DMS 273 (cell line): ENCODE data around the gene FEZ2.
"Not testable (repeated sequence)": the region's sequence is repeated elsewhere in the genome, so short reads cannot be mapped to it uniquely, and the experiment has no call there.

ENCODE experiments used
- DNase-seq: peaks from one replicate; lab custom pipeline; 2025; ENCODE audit not compliant: unreplicated experiment; lab: John Stamatoyannopoulos, UW

The FEZ2 gene, protein sequence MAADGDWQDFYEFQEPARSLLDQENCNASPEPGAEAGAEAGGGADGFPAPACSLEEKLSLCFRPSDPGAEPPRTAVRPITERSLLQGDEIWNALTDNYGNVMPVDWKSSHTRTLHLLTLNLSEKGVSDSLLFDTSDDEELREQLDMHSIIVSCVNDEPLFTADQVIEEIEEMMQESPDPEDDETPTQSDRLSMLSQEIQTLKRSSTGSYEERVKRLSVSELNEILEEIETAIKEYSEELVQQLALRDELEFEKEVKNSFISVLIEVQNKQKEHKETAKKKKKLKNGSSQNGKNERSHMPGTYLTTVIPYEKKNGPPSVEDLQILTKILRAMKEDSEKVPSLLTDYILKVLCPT

DNA sequence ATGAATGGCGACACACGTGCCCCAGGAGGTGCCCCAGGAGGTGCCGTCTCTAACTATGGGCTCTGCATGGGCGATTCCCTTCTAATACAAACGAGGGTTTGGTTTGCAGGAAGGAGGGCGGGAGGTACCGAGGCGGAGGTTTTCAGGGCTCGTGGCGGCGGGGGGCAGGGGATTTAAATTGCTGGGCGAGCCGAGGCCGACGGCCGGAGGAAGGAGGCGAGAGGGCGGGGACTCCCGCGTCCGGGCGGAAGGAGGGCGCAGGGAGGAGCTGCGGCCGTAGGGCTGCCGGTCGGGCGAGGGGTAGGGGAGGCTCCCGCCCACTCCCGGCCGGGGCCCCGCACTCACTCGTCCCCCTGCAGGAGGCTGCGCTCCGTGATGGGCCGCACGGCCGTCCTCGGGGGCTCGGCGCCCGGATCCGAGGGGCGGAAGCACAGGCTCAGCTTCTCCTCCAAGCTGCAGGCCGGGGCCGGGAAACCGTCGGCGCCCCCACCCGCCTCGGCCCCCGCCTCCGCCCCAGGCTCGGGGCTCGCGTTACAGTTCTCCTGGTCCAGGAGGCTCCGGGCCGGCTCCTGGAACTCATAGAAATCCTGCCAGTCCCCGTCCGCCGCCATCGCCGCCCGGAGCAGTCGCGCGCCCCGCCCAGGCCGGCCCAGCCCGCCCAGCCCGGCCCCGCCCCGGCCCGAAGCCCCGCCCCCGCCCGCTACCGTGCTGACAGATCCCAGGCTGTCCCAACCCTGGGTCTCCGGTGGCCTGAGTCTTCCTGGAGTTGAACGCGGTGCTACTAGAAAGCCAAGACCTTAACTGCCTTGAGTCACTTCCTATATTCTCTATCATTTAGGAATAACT, at the start of gene FEZ2:
TSS of gene FEZ2 (minus strand) at position 637 of the 846 bp plus-strand sequence. CDS start at position 611, 26 bp downstream.
- peak; percentile 92 for DNase-seq

DNA sequence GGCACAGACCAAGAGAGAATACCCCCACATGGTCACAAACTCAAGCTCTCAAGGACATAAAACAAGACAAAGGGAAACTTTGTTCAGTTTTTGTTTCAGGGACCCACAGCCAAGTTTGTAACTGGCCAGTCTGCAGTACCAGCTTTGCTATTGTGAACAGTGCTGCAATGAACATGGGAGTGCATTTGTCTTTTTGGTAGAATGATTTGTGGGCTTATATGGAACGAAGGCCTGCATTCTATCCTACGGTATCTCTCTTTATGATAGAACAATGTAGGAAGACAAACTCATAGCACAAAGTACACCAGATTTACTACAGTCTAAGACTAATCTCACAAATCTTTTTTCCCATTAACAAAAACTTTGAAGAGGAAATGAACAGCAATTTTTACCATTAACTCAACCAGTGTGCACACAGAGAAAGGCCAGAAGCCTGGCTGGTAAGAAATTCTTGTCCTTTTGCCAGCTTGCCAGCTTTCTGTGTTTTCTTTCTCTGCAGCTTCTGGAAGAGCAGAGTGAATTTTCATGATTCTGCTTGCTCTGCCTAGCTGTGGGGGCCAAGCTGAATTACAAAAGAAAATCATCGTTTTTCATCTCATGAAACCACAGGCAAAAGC, 37.1 kb upstream of the FEZ2 start:
- DNase-seq = no peak

DNA sequence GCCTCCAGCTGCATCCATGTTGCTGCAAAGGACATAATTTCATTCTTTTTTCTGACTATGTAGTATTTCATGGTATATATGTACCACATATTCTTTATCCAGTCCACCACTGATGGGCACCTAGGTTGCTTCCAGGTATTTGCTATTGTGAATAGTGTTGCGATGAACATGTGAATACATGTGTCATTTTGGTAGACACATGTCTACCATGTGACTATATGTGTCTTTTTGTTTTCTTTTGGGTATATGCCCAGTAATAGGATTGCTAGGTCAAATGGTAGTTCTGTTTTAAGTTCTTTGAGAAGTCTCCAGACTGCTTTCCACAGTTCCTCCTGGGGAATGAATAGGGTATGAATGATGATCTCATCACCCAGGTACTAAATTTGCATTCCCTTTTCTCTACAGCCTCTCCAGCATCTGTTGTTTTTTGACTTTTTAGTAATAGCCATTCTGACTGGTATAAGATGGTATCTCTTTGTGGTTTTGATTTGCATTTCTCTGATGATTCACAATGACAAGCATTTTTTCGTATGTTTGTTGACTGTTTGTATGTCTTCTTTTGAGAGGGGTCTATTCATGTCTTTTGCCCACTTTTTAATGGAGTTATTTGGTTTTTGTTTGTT, 35.6 kb upstream of the FEZ2 start:
- no peak for DNase-seq

DNA sequence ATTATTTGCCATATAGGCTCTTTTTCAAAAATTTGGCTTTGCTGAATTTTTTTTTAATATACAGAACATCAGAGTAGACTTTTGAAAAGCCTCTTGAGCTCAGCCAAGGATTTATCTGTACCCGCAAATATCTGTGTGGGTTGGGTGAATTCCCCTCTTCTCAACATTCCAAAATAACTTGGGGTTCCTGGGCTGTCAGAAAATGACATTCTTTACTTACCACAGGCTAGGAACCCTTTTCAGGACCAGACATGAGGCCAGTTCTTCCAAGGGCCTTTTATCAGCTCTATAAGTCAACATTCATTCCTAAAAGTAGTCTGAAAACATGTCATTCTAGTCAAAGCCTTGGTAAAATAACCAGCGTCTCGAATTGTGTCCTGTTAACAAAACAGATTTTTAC, 28.8 kb upstream of the FEZ2 start:
- DNase-seq = no peak

DNA sequence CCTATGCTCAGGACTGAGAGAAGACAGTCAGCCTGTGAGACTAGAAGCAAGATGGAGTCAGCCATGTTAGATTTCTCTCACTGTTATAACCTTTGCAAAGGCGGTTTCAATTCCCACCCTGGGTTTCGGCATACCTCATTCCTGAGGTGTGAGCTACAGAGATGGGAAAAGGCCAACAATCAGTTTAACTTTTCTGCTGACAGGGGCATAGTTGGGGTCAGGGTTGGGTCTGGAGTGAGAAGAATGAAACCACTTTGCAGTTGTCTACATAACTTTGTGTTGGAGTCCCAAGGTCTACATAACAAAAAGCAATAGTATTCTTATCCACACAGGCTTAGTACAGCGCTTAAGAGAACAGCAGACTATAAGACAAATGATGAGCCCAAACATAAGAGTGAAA, 28.1 kb upstream of the FEZ2 start:
- DNase-seq = no peak

DNA sequence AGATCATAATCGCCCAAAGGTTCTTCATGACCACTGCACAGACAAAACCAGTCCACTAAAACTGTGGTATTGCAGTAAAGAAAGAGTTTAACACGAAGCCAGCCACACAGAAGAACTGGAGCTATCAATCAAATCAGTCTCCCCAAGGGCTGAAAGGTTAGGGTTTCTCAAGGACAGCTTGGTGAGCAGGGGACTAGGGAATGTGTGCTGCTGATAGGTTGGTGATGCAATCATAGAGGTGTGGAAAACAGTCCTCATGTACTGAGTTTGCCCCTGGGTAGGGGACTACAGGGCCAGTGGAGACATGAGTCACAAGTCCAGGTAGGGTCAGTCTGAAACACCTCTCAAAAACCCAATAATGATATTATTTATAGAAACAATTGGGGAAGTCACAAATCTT, 27.3 kb upstream of the FEZ2 start:
- DNase-seq = no peak

DNA sequence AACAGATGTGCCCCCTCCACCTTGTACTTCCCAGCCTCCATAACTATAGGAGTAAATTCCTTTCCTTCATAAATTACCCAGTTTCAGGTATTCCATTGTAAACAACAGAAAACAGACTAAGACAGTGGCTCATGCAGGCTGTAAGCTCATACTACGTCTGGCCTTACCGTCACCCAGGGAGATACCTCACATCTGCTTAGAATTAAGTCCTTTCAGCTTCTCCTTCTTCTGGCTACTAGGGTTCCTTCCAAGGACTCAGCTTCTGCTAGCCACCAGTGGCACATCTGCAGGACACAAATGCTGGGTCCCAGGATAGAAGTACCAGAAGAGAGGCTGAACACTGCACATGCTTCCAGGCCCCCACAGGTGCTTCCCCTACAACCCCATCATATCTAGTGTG, 22.4 kb upstream of the FEZ2 start:
- DNase-seq = no peak

DNA sequence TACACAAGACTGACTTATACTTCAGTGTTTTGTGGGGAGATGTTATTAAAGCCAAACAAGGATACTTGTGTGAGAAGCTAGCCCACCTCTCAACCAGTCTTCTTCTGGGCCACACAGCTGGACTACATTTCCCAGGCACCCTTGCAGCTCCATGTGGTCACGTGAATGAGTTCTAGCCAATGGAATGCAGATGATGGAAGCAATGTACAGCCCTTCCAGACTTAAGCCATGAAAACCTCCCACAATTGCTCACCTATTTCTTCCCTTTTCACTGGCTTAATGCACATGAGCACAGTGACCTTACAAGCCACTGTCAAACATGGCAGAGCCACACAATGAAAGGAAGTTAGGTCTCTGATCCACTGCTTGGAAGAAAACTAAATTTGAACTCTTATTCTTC, 20.4 kb upstream of the FEZ2 start:
- DNase-seq = peak; percentile 81

DNA sequence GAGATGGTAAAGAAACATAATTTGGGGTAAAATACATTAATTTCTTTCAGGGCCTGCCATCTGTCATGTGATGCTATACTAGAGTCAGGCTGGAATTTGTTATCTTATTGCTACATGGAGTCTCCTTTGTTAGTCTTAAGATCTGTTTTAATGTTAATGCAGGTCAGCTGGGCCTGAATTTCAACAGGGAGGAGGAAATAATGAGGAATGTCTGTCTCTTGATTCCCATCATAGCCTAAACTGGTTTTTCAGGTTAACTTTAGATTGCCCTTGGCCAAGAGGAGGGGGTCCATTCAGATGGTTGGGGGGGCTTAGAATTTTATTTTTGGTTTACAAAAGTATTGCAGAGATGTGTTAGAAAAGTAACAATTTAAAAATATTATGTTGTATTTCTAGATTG, 19.0 kb upstream of the FEZ2 start:
- no peak for DNase-seq

DNA sequence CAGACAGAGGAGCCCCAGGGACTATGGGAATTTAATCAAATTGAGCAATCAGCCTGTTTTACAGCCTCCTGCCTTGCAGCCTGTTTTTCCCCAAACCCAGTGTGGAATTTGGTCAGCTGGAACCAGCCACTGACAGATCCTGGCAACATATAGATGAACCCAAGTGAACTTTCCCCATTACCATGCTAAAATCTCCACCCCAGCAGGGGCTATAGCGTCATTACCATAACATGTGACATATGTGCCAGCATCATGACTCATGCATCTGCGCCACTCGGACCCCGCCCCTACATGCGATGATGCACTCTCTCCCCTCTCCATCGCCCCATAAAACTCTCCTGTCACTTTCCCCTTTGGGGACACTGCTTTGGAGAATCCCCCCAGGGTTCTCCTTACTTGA, 17.3 kb upstream of the FEZ2 start:
- DNase-seq = peak; percentile 37

DNA sequence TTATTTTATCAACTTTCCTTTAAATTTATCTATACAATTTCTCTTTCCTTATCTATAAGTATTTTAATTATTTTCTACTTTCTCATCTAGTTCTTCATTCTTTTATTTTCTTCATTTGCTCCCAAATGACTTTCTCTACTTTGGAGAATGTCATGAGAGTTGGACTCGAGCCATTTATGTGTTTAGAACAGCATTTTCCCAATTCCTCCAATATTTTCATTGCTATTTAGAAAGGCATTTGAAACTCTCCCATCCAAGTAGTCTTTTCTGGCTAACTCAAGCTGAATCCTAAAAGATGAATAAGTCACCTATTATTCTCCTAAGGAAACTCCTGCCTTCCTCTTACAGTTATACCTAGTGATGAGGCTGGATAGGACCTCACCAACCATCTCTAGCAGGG, 15.8 kb upstream of the FEZ2 start:
- DNase-seq = no peak

DNA sequence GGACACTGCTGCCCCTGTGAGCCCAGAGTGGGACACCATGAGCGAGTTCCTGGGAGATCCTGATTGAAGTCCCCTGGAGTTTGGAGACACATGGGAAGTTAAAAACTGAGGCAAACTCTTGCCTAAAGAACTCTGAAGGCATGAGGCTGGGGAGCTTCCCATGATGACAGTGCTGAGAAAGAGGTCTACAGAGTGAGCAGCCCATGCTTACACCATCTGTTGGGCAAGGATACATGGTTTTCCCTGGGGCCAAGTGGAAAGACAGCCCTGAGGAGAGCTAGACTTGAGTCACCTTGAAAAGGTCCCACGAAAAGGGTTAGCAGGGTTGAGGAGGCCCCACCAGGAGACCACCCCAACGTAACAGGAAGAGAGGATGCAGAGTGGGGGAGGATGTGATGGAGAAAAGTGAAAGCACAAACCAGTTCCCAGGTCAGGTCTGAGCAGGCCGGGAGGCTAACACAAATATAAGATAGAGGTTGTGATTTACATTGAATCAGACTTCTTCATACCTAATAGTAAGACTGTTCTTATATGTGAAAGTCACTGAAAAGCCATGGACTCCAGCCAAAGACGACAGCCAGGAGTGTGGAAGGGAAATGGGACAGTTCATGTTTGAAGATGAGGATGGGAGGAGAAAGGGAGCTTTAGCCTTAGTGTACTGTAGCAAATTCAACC, 13.5 kb upstream of the FEZ2 start:
- DNase-seq = no peak

DNA sequence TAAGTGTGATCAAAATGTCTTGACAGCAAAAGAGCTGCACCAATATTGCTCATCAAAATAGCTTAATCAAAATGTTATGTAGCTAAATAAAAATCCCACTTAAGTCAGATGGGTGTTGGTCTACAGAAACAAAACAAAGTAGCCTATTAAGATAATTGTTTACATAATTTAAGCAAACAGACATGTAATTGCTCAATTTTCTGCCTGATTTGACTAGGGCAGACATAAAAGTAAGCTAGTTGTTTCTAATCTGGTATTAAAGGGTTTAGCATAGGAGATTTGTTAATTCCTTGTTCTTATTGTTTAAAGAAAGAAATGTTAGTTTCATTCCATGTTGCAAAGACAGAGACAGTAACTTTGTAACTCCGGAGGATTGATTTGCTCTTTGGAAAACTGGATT, 11.5 kb upstream of the FEZ2 start:
- DNase-seq = no peak

DNA sequence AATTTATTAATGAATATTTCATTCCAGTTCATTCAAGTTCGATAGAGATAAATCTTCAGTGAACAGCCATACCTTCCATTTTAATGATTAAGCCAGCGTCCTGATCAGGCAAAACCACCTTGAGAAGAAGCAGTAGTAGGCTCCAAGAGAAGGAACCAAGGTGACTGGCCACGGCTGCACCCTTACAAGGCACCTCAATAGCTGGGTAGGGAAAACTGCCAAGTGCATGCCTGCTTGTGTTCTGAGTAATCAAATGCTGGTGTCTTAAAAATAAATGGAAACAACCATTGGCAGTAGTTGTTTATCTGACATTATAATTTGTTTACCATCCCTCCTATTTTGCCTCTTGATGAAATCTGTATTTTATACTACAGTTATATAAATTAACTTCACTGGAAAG, 10.0 kb upstream of the FEZ2 start:
- DNase-seq = no peak

DNA sequence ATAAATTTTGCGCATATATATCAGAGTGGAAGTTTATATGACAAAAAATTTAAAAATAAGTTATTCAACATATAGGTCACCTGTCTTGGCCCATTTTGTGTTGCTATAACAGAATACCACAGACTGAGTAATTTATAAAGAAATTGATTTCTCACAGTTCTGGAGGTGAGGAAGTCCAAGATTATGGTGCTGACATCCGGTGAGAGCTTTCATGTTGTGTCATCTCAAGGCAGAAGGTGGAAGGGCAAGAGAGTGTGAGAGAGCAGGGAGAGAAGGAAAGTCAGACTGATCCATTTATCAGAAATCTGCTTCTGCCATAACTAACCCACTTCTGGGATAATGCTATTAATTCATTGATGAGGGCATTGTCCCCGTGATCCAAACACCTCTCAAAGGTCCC, 9.0 kb upstream of the FEZ2 start:
- no peak for DNase-seq

DNA sequence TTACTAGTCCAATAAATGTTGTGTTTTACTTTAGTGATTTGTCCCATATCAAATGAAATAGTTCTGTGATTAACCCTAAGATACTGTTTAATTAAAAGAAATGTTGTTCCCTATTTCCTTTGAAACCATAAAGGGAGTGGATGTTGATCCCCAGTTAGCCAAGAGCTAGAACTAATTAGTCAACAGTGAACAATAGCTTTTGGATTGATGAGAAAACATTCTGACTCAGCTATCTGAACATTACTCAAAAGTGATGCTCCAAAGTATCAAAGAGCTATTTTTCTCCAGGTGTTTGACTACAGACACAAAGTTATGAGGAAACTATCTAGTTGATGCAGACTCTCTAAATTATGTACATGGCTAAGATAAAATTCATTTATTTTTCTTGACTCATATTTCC, 7.3 kb upstream of the FEZ2 start:
- no peak for DNase-seq

DNA sequence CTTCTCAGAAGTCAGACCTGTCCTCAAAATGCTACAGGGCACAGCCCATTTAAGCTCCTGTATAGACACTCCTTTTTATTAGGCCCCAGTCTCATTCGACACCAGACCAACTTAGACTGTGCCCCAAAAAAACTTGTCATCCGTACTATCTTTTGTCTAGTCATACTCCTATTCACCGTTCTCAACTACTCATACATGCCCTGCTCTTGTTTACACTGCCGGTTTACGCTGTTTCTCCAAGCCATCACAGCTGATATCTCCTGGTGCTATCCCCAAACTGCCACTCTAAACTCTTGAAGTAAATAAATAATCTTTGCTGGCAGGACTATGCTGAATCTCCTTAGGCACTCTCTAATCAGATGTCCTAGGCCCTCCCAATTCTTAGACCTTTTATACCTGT, 5.7 kb upstream of the FEZ2 start:
- DNase-seq = not testable (repeated sequence)

DNA sequence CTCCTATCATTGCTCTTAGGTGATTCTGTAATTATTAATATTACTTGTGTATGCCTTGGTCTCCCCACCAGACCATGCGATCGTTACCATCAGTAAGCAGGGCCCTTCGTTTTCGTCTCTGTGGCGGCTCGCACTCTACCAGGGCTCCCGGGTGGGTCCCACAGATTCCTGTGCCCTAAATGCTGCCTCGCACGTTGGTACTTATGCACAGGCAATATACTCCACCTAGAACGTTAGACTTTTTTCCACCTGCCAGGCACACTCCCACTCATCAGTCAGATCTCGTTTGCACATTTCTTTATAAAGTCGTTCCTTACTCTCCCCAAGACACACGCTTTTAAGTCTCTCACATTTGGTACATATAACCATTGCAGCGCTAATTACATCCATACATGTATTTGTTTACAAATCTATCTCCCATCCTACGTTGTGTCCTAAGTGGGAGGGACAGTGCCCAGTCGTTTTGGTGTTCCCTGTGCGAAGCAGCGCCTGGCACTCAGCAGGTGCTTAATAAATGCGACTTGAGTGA, 901 bp downstream of the FEZ2 start:
- DNase-seq = no peak

DNA sequence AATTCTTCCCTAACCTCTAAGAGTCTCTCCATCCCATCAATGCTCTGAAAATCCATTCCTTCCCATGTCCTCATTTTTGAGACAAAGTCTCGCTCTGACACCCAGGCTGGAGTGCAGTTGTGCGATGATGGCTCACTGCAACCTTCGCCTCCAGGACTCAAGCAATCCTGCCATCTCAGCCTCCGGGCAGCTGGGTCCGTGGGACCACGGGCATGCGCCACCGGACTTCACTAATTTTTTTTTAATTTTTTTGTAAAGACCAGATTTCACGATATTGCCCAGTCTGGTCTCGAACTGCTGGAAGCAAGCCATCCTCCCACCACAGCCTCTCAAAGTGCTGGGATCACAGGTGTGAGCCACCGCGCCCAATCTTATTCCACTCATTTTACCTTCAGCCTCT, 1.6 kb downstream of the FEZ2 start:
- DNase-seq = no peak

DNA sequence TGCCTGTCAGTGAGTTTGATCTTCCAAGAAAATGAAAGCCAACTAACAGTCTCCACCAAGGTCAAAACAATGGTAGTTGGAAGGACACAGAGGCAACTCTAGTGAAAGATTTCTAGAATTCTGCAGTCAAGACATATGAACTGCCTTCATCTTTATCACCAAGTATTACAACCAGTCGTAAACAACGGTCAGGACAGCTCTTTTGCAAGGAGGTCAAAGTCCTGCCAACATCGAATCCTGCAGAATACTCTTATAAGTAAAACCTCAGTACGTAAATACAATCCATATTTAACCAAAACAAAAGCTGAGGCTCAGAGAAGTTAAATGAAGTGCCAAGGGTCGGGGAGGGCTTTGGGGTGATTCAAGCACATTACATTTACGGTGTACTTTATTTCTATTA, 3.1 kb downstream of the FEZ2 start:
- no peak for DNase-seq

DNA sequence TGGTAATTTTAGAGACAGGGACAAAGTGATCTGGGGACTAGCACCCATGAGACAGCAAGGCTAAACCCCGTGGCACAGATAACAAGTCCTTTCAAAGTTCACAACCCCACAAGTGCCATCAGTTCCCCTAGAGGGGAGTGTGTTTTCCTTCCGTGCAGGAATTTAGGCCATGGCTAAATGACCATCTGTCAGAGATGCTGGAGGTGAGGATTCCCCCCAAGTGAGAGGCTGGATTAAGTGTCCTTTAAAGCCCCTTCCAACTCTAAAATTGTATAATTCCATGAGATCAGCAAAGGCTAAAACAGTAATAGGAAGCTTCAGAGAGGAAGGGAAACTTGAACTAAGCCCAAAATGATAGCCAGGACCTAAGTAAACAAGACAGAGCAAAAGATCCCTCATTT, 8.7 kb downstream of the FEZ2 start:
- peak; percentile 7 for DNase-seq
